HG02840 (cell line): Measurements from ENCODE around the gene GSTO2.

Experiments used
- ATAC-seq: cut with Tn5 transposase; IDR thresholded peaks from one replicate; pipeline ENCODE4 v1.9.1; 2021; ENCODE audit warnings: mild to moderate bottlenecking, moderate library complexity, moderate number of reproducible peaks; ENCODE audit not compliant: unreplicated experiment, low FRiP score

The GSTO2 gene

DNA sequence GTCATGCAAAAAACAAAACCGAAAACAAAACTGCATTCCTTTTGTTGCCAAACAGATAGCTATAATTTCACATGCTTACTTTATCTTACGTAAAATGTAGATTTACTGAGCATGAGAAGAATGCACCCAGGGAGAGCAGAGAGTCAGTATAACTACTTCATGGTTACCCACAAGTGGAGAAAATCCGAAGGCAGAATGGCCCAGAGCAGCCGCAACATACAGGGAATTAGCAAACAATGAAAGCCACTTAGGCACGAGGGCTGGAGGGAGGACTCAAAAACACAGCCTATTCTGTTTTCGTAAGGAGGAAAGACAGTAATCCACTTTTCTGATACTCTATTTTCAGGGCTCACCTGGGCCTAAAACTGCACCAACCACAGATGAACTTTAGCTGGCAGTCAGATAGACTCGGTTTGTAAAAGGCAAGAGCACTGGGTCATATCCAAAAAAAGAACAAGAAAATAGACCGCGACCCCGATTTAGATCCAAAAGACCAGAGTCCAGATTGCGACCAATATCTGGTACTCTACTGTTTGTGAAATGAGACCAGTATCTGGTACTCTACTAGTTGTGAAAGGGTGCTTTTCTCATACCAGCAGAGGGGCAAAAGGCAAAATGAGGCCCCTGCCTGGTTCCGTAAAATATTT is 68.0 kb downstream of the GSTO2 start:
- ATAC-seq, result no peak

- peak; percentile 42 for ATAC-seq
Observed at GRCh38 chr10:104337521-104337984, 68.6 kb downstream of the GSTO2 start.

DNA sequence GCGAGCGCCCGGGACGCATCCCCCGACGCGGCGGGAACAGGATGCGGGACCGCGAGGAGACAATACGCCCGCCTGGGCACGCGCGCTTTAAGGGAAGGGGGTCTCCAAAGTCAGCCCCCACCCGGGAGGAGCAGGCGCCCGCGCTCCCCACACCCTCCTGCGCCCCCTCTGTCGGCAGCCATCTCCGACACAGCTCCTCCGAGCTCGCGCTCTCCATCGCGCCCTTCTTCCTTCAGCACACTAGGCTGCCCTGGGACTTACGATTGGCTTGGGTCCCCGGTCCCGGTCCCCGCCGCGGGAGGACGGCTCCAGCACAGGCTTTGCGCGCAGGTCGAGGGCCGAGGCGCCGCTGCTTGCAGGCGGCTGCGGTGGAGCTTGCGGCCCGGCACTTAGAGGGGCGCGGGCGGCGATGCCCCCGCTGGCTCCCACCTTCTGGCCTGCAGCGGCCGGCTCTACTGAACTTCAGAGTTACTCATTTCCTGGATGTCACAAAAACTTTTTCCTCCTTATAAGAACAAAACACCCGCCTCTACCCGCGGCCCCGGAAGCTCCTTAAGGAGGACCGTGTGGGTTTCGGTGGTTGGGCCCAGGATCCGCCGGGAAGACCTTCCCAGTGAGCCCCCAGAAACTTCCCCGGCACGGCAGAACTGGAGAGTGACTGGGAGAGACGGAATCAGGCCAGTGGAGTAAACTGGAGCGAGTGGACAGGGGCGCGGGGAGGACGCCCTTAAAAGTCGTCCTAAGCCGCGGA is 69.2 kb downstream of the GSTO2 start, which contains the start of gene ITPRIP:
Gene ITPRIP (minus strand): TSS at position 481 of the 751 bp plus-strand sequence. CDS start 22,414 bp downstream, outside the sequence.
- peak; percentile 68 for ATAC-seq

GRCh38 chr10:104339469-104340110 is 70.6 kb downstream of the GSTO2 start:
- ATAC-seq, result no peak

- ATAC-seq, result no peak
Observed at GRCh38 chr10:104340111-104340526, 71.1 kb downstream of the GSTO2 start.

DNA sequence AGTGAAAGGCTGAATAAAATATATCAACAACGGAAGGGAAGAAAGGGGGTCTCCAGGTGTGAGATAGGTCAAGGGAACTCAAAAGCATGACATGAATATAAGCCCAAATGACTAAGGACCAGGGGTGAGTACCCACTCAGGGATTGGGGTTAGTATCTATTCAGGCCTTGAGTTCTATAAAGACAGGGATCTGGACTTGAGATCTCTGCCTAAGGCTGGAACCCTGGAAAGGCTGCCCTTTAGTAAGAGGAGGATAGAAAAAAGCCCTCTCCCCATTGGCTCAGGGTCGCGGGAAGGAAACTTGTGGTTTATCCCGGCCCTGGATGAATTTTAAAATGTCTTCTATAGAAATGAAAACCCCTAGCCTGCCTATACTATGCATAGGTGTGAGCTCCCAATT is 71.7 kb downstream of the GSTO2 start:
- ATAC-seq, result no peak

GRCh38 chr10:104342941-104343411 is 74.0 kb downstream of the GSTO2 start:
- ATAC-seq, result no peak

DNA sequence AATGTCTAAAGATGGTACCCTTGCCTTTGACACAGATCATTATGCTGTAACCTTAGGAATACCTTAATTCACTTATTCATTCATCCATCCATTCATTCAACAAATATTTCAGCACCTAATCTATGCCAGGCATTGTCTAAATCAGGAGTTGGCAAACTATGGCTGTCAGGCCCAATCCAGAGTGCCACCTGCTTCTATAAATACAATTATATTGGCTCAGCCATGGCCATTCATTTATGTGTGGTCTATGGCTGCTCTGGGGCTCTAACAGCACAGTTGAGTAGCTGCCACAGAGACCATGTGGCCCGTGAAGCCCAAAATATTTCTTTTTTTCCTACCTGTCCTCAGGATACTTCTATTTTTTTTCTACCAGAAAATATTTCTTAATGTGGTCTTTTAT is 75.2 kb downstream of the GSTO2 start:
- no peak for ATAC-seq

DNA sequence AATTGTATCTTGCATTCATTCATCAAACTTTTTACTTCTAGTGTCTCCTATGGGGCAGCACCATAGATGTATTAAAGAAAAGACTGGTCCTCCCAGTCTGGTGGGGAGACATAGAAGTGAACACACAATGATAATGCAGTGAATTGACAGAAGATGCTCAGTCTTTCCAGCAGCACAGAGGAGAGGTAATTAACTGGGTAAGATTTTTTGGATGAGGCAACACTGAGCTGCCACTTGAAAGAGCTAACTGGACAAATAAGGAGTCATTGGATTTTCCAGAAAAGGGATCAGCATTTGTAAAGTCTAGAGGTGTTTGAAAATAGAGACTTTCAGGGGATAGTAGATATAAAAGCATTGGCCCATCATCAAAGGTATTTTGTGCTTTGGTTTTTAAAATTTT is 76.5 kb downstream of the GSTO2 start:
- no peak for ATAC-seq

- ATAC-seq, result no peak
Observed at GRCh38 chr10:104345941-104346340, 77.0 kb downstream of the GSTO2 start.

- no peak for ATAC-seq
Observed at GRCh38 chr10:104347295-104348045, 78.5 kb downstream of the GSTO2 start.

DNA sequence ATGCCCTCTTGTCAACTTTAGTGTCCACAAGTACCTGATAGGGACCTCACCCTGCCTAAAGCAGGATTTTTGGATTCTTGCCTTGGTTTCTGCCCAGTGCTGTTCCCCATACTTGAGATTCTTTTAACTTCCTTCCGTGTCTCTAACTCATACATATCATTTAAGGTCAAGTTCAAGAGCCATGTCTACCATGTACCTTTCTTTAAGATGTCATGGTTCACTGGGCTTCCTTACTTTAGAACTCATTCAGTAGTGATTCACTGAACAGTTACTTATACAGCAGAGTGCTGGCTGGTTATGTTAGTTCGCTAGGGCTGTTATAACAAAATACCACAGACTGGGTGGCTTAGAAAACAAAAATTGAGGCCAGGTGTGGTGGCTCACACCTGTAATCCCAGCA is 79.6 kb downstream of the GSTO2 start:
- ATAC-seq, result no peak

- ATAC-seq, result peak; percentile 53
Observed at GRCh38 chr10:104349623-104350126, 80.7 kb downstream of the GSTO2 start.

DNA sequence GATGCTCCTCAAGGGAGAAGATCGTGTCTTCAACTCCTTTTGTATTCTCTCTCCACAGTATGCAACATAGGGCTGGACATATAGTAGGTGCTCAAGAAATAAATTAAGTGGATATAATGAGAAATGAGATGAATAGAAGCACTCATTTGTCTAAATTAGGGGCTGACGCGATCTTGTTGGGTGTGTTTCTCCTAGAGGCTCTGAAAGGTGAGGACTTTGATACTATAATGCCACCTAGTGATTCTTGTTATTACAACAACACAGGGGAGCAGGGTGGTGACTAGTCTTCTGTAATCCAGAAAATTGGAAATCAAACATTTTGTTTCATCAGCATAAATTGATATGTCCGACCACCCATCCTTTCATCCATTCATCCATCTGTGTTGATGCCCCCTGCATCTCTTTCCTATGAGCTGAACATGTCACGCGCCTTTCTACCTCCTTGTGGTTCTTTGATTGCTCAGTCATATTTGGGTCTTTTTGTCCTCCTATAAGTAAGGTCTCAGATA is 81.2 kb downstream of the GSTO2 start:
- ATAC-seq, result peak; percentile 41

DNA sequence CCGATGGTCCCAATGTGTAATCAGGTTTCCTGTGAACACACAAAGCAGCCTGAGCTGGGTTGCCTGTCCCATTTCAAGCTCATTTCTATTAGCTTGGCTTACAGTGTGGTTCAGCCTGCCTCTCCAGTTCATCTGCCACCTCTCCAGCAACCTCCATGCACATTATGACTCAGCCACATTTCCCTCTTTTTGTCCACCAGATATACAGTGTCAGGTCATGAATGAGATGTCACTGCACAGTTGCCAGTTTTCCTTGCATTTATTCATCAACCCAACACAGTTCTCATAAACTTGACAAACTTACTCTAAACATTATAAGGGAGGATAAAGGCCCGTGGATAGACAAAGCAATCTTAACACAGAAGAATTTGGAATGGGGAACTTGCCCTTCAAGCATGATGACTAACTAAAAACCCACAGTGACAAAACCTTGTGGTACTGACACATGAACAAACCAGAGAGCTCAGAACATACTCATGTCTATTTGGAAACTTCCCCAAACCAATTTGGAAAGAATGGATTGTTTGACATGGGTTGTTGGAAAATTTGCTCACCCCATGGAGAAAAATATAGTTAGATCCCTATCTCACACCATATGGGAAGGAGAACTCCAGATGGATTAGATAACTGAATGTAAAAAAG is 82.2 kb downstream of the GSTO2 start:
- no peak for ATAC-seq

GRCh38 chr10:104351919-104352318 is 82.9 kb downstream of the GSTO2 start:
- ATAC-seq, result no peak

DNA sequence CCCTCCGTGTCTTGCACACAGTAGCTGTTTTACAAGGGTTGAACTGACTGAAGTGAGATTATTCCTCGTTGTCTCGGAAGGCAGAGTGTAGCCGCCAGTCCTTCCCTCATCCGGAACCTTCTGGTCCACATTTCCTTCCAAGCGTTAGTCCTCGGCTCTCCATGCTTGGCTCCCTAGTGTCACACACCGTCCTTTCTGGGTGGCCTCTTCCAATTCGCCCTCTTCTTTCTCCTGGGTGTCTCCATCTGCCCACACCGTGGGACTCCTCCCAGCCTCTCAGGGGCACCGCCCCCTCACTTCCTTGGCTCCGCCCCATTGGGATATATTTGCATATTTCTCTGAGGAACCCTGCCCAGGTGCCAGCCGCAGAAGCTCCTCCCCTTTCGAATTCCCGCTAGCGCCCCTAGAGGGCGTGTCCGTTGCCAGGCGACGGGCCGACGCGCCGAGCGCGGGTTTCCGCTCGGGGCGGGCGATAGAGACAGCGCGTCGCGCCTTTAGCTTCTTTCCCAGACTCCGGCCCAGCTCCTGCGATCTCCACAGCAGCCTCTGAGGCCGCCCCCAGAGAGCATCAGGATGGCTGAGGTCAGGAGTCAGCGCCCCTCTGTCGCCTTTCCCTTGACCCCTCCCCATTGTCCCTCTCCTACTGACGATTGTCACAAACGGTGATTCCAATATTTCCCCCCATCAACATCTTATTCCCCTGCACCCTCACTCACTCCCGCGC is 84.5 kb downstream of the GSTO2 start, which contains the start of gene CFAP58:
Gene CFAP58 (plus strand): TSS at position 509 of the 724 bp plus-strand sequence. CDS start 65 bp downstream, at position 574.
- peak; percentile 52 for ATAC-seq
